ENCODE measurements around the gene RHOU.

DNA sequence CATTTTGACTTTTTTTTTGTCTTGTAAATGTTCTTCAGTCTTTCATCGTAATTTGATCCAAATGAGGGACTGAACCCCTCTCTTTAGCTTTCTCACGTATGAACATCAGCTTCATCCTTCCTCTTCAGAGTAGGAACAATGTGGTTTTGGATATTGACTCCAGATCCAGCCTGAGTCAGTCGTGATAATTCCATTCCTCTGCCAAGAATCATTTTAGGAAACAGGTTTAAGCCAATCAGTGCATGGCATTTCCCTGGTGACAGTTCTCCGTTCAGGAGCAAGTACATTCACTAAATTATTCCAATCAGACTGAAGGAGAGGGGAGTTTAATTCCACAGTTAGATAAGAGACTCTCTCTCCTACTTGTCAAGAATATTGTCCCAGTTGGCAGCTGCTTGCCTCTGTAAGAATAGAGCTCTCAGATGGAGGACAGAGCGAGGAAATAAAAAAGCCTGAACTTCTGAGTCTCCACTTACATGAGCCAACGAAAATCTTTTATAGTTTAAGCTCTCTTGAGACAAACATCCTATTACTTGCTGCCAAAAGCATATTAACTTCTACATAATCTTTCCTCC, 18.6 kb downstream of the RHOU start:
- TF ChIP-seq, protein P1, sequence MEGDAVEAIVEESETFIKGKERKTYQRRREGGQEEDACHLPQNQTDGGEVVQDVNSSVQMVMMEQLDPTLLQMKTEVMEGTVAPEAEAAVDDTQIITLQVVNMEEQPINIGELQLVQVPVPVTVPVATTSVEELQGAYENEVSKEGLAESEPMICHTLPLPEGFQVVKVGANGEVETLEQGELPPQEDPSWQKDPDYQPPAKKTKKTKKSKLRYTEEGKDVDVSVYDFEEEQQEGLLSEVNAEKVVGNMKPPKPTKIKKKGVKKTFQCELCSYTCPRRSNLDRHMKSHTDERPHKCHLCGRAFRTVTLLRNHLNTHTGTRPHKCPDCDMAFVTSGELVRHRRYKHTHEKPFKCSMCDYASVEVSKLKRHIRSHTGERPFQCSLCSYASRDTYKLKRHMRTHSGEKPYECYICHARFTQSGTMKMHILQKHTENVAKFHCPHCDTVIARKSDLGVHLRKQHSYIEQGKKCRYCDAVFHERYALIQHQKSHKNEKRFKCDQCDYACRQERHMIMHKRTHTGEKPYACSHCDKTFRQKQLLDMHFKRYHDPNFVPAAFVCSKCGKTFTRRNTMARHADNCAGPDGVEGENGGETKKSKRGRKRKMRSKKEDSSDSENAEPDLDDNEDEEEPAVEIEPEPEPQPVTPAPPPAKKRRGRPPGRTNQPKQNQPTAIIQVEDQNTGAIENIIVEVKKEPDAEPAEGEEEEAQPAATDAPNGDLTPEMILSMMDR (IDR thresholded peaks at IDR 0.05; ENCODE audit: extremely low read depth in 1 of 2, insufficient read depth in 1 of 2, low read depth in 1 of 2, low read length in 2 of 2), result no peak
- TF ChIP-seq POLR2A (IDR thresholded peaks at IDR 0.05; ENCODE audit: low read depth, low read length) (no peak), POLR2AphosphoS5 (IDR thresholded peaks at IDR 0.05; ENCODE audit: insufficient read depth, low read depth, low read length) (no peak), FOS (IDR thresholded peaks at IDR 0.05; ENCODE audit: borderline replicate concordance, insufficient read depth, low read length) (no peak), EZH2 (IDR thresholded peaks at IDR 0.05; ENCODE audit: borderline replicate concordance, low read depth, low read length, severe bottlenecking) (no peak), MYC (IDR thresholded peaks at IDR 0.05; ENCODE audit: low read depth, low read length) (no peak)
- TF ChIP-seq, protein P2, sequence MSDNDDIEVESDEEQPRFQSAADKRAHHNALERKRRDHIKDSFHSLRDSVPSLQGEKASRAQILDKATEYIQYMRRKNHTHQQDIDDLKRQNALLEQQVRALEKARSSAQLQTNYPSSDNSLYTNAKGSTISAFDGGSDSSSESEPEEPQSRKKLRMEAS (IDR thresholded peaks at IDR 0.05; ENCODE audit: insufficient read depth, insufficient read length), result no peak

Measured in endothelial cell of umbilical vein (primary cell).